Brain microvascular endothelial cell (primary cell): ENCODE data around the gene GRAMD1A.
A peak's percentile ranks its signal among the peaks of the same experiment; 100 is the strongest.
"Not testable (repeated sequence)": the region's sequence is repeated elsewhere in the genome, so short reads cannot be mapped to it uniquely, and the experiment has no call there.

Experiments
- DNase-seq: peaks from one replicate; pipeline ENCODE4 v3.0.0-alpha.2; 2020
- H3K27ac ChIP-seq: fragments of 250-450 bp; sonication (Bioruptor Pico); 2 replicates; pipeline ENCODE4 v1.5.1; 2020; ENCODE audit warnings: mild to moderate bottlenecking, moderate library complexity
- H3K27me3 ChIP-seq: fragments of 250-450 bp; sonication (Bioruptor Pico); replicated peaks from 2 replicates; pipeline ENCODE4 v1.5.1; 2020; ENCODE audit warnings: mild to moderate bottlenecking
- H3K36me3 ChIP-seq: fragments of 250-450 bp; sonication (Bioruptor Pico); replicated peaks from 2 replicates; pipeline ENCODE4 v1.5.1; 2020; ENCODE audit warnings: mild to moderate bottlenecking
- H3K4me3 ChIP-seq: 2 replicates; pipeline ENCODE4 v1.5.1; 2011; ENCODE audit warnings: low read depth, mild to moderate bottlenecking, control low read depth, low read length, moderate library complexity
- CTCF ChIP-seq: IDR thresholded peaks from 2 replicates; pipeline ENCODE4 v1.5.1; 2011; ENCODE audit warnings: low read depth, mild to moderate bottlenecking, moderate library complexity, low read length, control low read depth, inconsistent platforms; ENCODE audit errors: missing control alignments
- in situ Hi-C: cut with HindIII; loops from 2 replicates; pipeline ENCODE4 v1.10.0; 2017; ENCODE audit warnings: low sequenced_read_pairs, low pct_ligation_motif_present

GRAMD1A gene

DNA sequence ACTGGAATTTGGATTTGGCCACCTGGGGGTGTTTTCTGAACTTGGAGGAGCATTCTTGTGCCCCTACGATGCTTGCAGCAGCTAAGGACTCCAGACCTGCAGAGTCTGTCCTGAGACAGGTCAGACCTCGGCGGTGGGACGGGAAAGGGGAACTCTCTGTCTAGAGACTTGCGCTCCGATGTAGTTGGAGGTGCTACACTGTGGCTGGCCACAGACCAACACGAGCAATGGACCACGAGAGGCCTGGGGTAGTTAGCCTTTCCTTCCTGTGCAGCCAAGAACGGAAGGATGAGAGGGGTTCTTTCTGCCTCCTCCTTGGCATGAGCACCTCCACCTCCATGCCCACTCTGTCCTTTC, 5.9 kb upstream of the GRAMD1A start:
- in situ Hi-C loops = no loop called here
- H3K27me3 ChIP-seq = no peaks in the 10 kb centered on the region
- DNase-seq = no peak
- no peak overlapping the region for H3K27ac ChIP-seq
- TF ChIP-seq CTCF = no peak
- no peak overlapping the region for H3K4me3 ChIP-seq
- H3K36me3 ChIP-seq = no peaks in the 10 kb centered on the region

- in situ Hi-C loops = no loop called here
- no peak for DNase-seq
- H3K27ac ChIP-seq = no peak overlapping the region
- TF ChIP-seq CTCF = no peak
- H3K36me3 ChIP-seq = no peaks in the 10 kb centered on the region
- no peaks in the 10 kb centered on the region for H3K27me3 ChIP-seq
- H3K4me3 ChIP-seq = no peak overlapping the region
These were observed 5.2 kb upstream of the GRAMD1A start for GRCh38 chr19:34994643-34995541.

DNA sequence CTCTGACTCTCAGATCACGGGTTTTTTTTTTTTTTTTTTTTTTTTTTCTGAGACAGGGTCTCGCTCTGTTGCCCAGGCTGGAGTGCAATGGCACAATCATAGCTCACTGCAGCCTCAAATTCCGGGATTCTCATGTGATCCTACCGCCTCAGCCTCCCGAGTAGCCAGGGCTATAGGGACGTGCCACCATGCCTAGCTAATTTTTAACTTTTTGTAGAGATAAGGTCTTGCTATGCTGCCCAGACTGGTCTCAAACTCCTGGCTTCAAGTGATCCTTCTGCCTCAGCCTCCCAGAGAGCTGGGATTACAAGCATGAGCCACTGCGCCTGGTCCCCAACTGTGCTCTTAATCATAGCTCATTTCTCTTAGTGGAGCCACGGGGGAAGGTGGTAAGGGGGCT, 4.6 kb upstream of the GRAMD1A start:
- no peak for TF ChIP-seq CTCF
- no peaks in the 10 kb centered on the region for H3K36me3 ChIP-seq

DNA sequence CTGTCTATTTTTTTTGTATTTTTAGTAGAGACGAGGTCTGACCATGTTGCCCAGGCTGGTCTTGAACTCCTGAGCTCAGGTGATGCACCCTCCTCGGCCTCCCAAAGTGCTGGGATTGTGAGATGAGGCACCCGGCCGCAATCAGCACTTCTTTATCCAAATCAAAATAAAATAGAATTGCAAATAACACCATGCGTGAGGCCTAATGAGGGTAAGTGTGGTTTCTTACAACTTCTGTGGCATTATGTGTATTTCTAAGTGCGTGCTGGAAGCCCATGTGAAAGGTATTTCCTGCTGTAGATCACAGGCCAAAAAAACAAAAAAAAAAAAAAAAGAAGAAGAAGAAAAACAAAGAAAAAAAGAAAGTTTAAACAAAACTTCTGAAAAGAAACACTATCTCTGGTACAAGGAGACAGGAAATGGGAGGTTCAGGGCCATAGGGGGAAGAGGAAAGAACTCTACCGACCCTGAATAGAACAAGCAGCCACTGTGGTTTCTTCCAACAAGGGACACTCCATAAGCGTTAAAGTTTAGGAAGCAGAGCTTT, 3.0 kb upstream of the GRAMD1A start:
- H3K27ac ChIP-seq = no peak overlapping the region
- H3K27me3 ChIP-seq = no peaks in the 10 kb centered on the region
- TF ChIP-seq CTCF = no peak
- H3K36me3 ChIP-seq = no peaks in the 10 kb centered on the region
- in situ Hi-C loops = no loop called here
- H3K4me3 ChIP-seq = no peak overlapping the region
- DNase-seq = no peak

More for the DNA sequence above, 4.6 kb upstream of the GRAMD1A start:
- DNase-seq = no peak
- in situ Hi-C loops = no loop called here
- Histone ChIP-seq H3K4me3 (no peak overlapping the region), H3K27ac (no peak overlapping the region), H3K27me3 (no peaks in the 10 kb centered on the region)

DNA sequence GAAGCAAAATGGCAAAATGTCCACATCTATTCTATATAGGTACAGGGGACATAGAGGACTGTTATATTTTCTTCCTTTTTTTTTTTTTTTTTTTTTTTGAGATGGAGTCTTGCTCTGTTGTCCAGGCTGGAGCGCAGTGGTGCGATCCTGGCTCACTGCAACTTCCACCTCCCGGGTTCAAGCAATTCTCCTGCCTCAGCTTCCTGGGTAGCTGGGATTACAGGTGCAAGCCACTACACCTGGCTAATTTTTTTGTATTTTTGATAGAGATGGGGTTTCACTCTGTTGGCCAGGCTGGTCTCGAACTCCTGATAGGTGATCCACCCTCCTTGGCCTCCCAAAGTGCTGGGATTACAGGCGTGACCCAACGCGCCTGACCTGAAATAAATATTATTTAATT, 1.9 kb upstream of the GRAMD1A start:
- H3K27ac ChIP-seq, H3K36me3 ChIP-seq, DNase-seq, H3K27me3 ChIP-seq, H3K4me3 ChIP-seq, in situ Hi-C loops: not testable (repeated sequence)

- in situ Hi-C loops = no loop called here
- peak overlapping the region; percentile 76 for H3K4me3 ChIP-seq
- H3K27ac ChIP-seq = no peak overlapping the region
- H3K36me3 ChIP-seq = no peaks in the 10 kb centered on the region
- no peaks in the 10 kb centered on the region for H3K27me3 ChIP-seq
- no peak for TF ChIP-seq CTCF
- no peak for DNase-seq
These were observed 1.2 kb upstream of the GRAMD1A start for GRCh38 chr19:34998777-34999497.
